GM12878 (cell line): ENCODE measurements around the gene SGTA. TPM values are rescaled to one million over a fixed set of nuclear protein-coding genes. Genes with fewer than 3 reads are reported as not detected.

ENCODE experiments used
- ATAC-seq: fragments of 200-7000 bp; cut with Tn5 transposase; 3 replicates; pipeline ENCODE4 v1.9.1; 2020; ENCODE audit warnings: mild to moderate bottlenecking, moderate library complexity
- BruUV-seq: library from RNA; stranded (reverse); fragments of 400-500 nt; replicated peaks from 2 replicates; lab custom pipeline; 2021; lab: Mats Ljungman, UMichigan
- CTCF ChIA-PET: fragments of 300-600 bp; sonication (Branson Sonifier 250); formaldehyde crosslinking; extraction: SDS; loops from one replicate; lab custom pipeline; 2021; ENCODE audit warnings: inconsistent platforms; lab: Yijun Ruan, JAX
- POLR2A ChIA-PET: fragments of 350-600 bp; formaldehyde crosslinking; extraction: SDS; loops from one replicate; lab custom pipeline; 2021; ENCODE audit warnings: inconsistent platforms; lab: Charles Lee
- RAD21 ChIA-PET: fragments of 300-600 bp; sonication (Branson Sonifier 250); formaldehyde crosslinking; loops from one replicate; lab custom pipeline; 2023; ENCODE audit warnings: antibody characterized with exemption; ENCODE audit not compliant: unreplicated experiment; lab: Charles Lee
- SMC1A ChIA-PET: fragments of 300-600 bp; sonication (Branson Sonifier 250); formaldehyde crosslinking; loops from one replicate; lab custom pipeline; 2023; ENCODE audit not compliant: unreplicated experiment, uncharacterized antibody; lab: Charles Lee
- DNase-seq: peaks from one replicate; pipeline ENCODE4 v3.0.0-alpha.2; 2011; ENCODE audit warnings: low read depth, low spot score
- FAIRE-seq: peaks from 3 replicates; lab custom pipeline; 2011; peaks lifted over from hg19 to GRCh38; lab: Jason Lieb, UNC
- H2AFZ ChIP-seq: 2 replicates; pipeline ENCODE4 v1.6.0; 2011; ENCODE audit warnings: low read depth, low read length, control low read depth; ENCODE audit not compliant: control insufficient read depth
- H3K27ac ChIP-seq: 2 replicates; pipeline ENCODE4 v1.5.1; 2011; ENCODE audit warnings: control low read depth; ENCODE audit not compliant: control insufficient read depth, insufficient read depth
- H3K27me3 ChIP-seq, 2 experiments: replicated peaks in 1 of 2; 2 replicates each; pipeline versions ENCODE4 v1.6.0 to v1.6.1; 2011; ENCODE audit warnings: low read length in 1 of 2; ENCODE audit not compliant: control insufficient read depth in 2 of 2, insufficient read depth in 2 of 2
- H3K36me3 ChIP-seq, 2 experiments: 2 replicates each; pipeline ENCODE4 v1.5.1; 2011; ENCODE audit warnings: low read length in 1 of 2; ENCODE audit not compliant: control insufficient read depth in 2 of 2, insufficient read depth in 2 of 2
- H3K4me1 ChIP-seq: 2 replicates; pipeline ENCODE4 v1.6.1; 2011; ENCODE audit warnings: mild to moderate bottlenecking, low read length, moderate library complexity, mixed read lengths; ENCODE audit not compliant: control insufficient read depth, insufficient read depth
- H3K4me2 ChIP-seq: 2 replicates; pipeline ENCODE4 v1.6.0; 2011; ENCODE audit warnings: control low read depth; ENCODE audit not compliant: control insufficient read depth, insufficient read depth
- H3K4me3 ChIP-seq: fragments of 200-600 bp; sonication (generic); 2 replicates; pipeline ENCODE4 v1.5.1; 2016
- H3K79me2 ChIP-seq: 2 replicates; pipeline ENCODE4 v1.6.0; 2011; ENCODE audit warnings: low read length; ENCODE audit not compliant: control insufficient read depth, insufficient read depth
- H3K9ac ChIP-seq: 2 replicates; pipeline ENCODE4 v1.8.0; 2011; ENCODE audit warnings: low read length, control low read depth, mixed read lengths; ENCODE audit not compliant: control insufficient read depth, insufficient read depth
- H3K9me3 ChIP-seq: replicated peaks from 3 replicates; pipeline ENCODE4 v1.5.1; 2011; ENCODE audit warnings: mild to moderate bottlenecking, low read length; ENCODE audit not compliant: control insufficient read depth, insufficient read depth
- H4K20me1 ChIP-seq: 2 replicates; pipeline ENCODE4 v1.6.0; 2011; ENCODE audit not compliant: control insufficient read depth, insufficient read depth
- CBX3 ChIP-seq: fragments of 200-600 bp; sonication (generic); IDR thresholded peaks from 2 replicates; pipeline ENCODE4 v1.6.1; 2016; ENCODE audit warnings: low read depth, borderline replicate concordance
- E2F8 ChIP-seq: fragments of 450-650 bp; IDR thresholded peaks from 2 replicates; pipeline ENCODE4 v1.6.1; 2018; ENCODE audit warnings: mild to moderate bottlenecking, low read depth, moderate library complexity; ENCODE audit not compliant: partially characterized antibody
- EED ChIP-seq: sonication (generic); IDR thresholded peaks from 2 replicates; pipeline ENCODE4 v1.6.1; 2016; ENCODE audit warnings: antibody characterized with exemption, low read depth
- ELK1 ChIP-seq: IDR thresholded peaks from 2 replicates; pipeline ENCODE4 v1.6.1; 2012; ENCODE audit warnings: low read depth, low read length, improper control_type of control experiment
- IRF5 ChIP-seq: fragments of 450-650 bp; IDR thresholded peaks from 2 replicates; pipeline ENCODE4 v1.6.1; 2017; ENCODE audit warnings: borderline replicate concordance
- JUNB ChIP-seq: IDR thresholded peaks from 2 replicates; pipeline ENCODE4 v1.6.1; 2016; ENCODE audit warnings: antibody characterized with exemption, mild to moderate bottlenecking
- MEF2A ChIP-seq: IDR thresholded peaks from 2 replicates; pipeline ENCODE4 v1.6.1; 2011; ENCODE audit warnings: low read depth, mild to moderate bottlenecking, low read length, moderate library complexity; ENCODE audit not compliant: insufficient read depth
- PRDM15 ChIP-seq: fragments of 450-650 bp; formaldehyde crosslinking; IDR thresholded peaks from 2 replicates; pipeline ENCODE4 v1.4.0; 2020; ENCODE audit warnings: mild to moderate bottlenecking, moderate library complexity
- SUZ12 ChIP-seq: fragments of 200-600 bp; sonication (generic); IDR thresholded peaks from one replicate; pipeline ENCODE4 v1.6.1; 2018; ENCODE audit warnings: antibody characterized with exemption, mild to moderate bottlenecking; ENCODE audit not compliant: unreplicated experiment
- ZBED1 ChIP-seq: IDR thresholded peaks from 2 replicates; pipeline ENCODE4 v1.6.1; 2016; ENCODE audit warnings: borderline replicate concordance
- ZBTB11 ChIP-seq: fragments of 450-650 bp; formaldehyde crosslinking; IDR thresholded peaks from 2 replicates; pipeline ENCODE4 v1.5.0; 2022; ENCODE audit warnings: mild to moderate bottlenecking, missing genetic modification characterization
- ZNF24 ChIP-seq: fragments of 450-650 bp; IDR thresholded peaks from 2 replicates; pipeline ENCODE4 v1.6.1; 2017; ENCODE audit warnings: antibody characterized with exemption, mild to moderate bottlenecking
- WGBS: methylation state at CpG from one replicate; pipeline ENCODE4 v1.1.6; 2016; ENCODE audit warnings: low lambda C conversion rate; ENCODE audit not compliant: insufficient replicate concordance, insufficient coverage; ENCODE audit errors: missing lambda C conversion rate; 5-methylcytosine and 5-hydroxymethylcytosine counted together
- in situ Hi-C: fragments of 300-500 bp; cut with MboI; formaldehyde crosslinking; loops from 9 replicates; pipeline ENCODE4 v1.14.3; 2018; ENCODE audit warnings: mixed read lengths
- intact Hi-C: fragments of 100-400 bp; cut with micrococcal nuclease; formaldehyde crosslinking; loops from one replicate; pipeline ENCODE4 v1.14.2; 2022; ENCODE audit not compliant: unreplicated experiment
- polyA plus RNA-seq, 11 experiments: library from polyadenylated mRNA; depleted of rRNA in 4 of 11; unstranded in 6 of 11; stranded (reverse) in 5 of 11; fragments of >200 nt; fragmentation: Nextera tagmentation in 4 of 11; fragmentation: Illumina TruSeq in 1 of 11; extraction: Ambion mirVana in 4 of 11; extraction: Trizol in 1 of 11; gene quantifications; 1 replicate in 1 of 11; 2 replicates in 10 of 11; pipeline versions ENCODE4 v1.2.1 to v1.2.3, GENCODE V29; 2011 to 2016; ENCODE audit warnings: inconsistent platforms in 2 of 11, missing spikeins in 2 of 11, low read depth in 1 of 11
- total RNA-seq, 4 experiments: library from RNA; depleted of rRNA in 3 of 4; stranded (reverse); fragments of >200 nt in 3 of 4; fragmentation: Illumina TruSeq in 1 of 4; extraction: Trizol in 1 of 4; gene quantifications; 2 replicates each; pipeline versions ENCODE4 v1.2.1 to v1.2.3, GENCODE V29; 2013 to 2021

Gene SGTA
- total and polyA plus RNA-seq, 10 of the 15 experiments (the other 5 are each of a cell fraction or from before 2014, with no cell fraction given), result 2.0 to 102 (median 48.2) TPM

GRCh38 chr19:2764945-2765344 lies 18.1 kb downstream of the SGTA start:
- FAIRE-seq (no peak), DNase-seq (no peak)
- in situ Hi-C loops, result no loop called here
- no peak for TF ChIP-seq E2F8
- no peak for TF ChIP-seq ZNF24
- no peak for TF ChIP-seq JUNB
- no peak for TF ChIP-seq MEF2A
- no peak for TF ChIP-seq SUZ12
- no peak for TF ChIP-seq EED
- no peak for TF ChIP-seq IRF5
- no peak for TF ChIP-seq PRDM15 (CRISPR knock-in tag)
- no peak for TF ChIP-seq ZBED1
- TF ChIP-seq ZBTB11 (CRISPR knock-in tag), result no peak
- TF ChIP-seq CBX3, result no peak
- TF ChIP-seq ELK1, result no peak
- TF ChIP-seq, all 136 proteins: peak for 0
- Histone ChIP-seq H3K27ac (no peak overlapping the region), H4K20me1 (no peaks in the 10 kb centered on the region), H3K79me2 (peaks cover 5% of the 10 kb centered on the region), H3K9me3 (no peaks in the 10 kb centered on the region), H3K9ac (no peak overlapping the region), H3K36me3 (peaks cover 5 to 52% of the 10 kb centered on the region in 2 experiments), H3K4me2 (no peak overlapping the region), H2AFZ (no peak overlapping the region), H3K27me3 (no peaks in the 10 kb centered on the region), H3K4me3 (no peak overlapping the region), H3K4me1 (no peaks in the 10 kb centered on the region)
- 96% methylated on average over 21 of the region's 21 CpGs for WGBS
- ATAC-seq, result no peak
- CTCF ChIA-PET, result no interaction called here
- POLR2A ChIA-PET, result no interaction called here
- intact Hi-C loops, result no loop called here
- RAD21 ChIA-PET, result interaction anchor here (0.6 kb wide), 1 partner anchor 1224 kb away, joined by 3 read pairs; no protein-coding TSS in a partner anchor
- no TSS peak for BruUV-seq
- SMC1A ChIA-PET, result no interaction called here
